ENCODE measurements around the gene GDPD2. TPM values are rescaled to one million over a fixed set of nuclear protein-coding genes. Genes with fewer than 3 reads are reported as not detected.

Gene GDPD2
- total and polyA plus RNA-seq, 2 of the 13 experiments (the other 11 are each of a cell fraction or from before 2014, with no cell fraction given), result 0.04 to 0.08 TPM

DNA sequence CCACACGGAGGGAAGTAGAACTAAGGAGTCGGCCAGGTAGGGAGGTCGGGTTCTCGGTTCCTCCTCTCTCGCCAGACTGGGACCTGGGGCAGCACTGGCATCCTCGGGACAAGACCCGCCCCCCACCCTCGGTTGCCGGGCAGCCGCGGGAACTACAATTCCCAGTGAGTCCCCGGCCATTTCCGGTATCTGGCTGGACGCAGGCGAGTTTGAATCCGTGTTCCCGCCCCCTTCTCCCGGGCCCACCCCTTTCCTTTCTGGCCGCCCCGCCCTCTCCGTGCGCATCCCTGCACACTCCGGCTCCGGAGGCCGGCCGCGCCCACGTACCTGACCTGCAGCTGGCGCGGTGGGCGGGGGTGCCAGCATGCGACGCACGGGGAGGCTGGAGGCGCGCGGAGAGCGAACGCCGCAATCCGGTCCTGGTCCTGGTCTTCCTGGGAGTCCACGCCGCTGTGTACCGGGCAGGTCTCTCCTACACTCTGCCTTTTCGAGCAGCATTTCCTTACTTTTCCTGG is 11.3 kb downstream of the GDPD2 start (continued):
- TF ChIP-seq SPEN (CRISPR knock-in tag; IDR thresholded peaks at IDR 0.05; ENCODE audit: low read depth) (no peak), ZFY (CRISPR knock-in tag; IDR thresholded peaks at IDR 0.05) (no peak), ZNF44 (CRISPR knock-in tag; IDR thresholded peaks at IDR 0.05) (no peak), ARID2 (CRISPR knock-in tag; IDR thresholded peaks at IDR 0.05; ENCODE audit: borderline replicate concordance) (no peak), MTA3 (CRISPR knock-in tag; IDR thresholded peaks at IDR 0.05) (no peak), ZNF205 (CRISPR knock-in tag; IDR thresholded peaks at IDR 0.05) (no peak), POLR2A (IDR thresholded peaks at IDR 0.05; ENCODE audit: insufficient read depth in 1 of 2, low read depth in 2 of 2, low read length in 2 of 2) (peak in 1 of 2 experiments; percentile 46; a peak in 1 of 4 replicates), JUNB (CRISPR knock-in tag; IDR thresholded peaks at IDR 0.05; ENCODE audit: borderline replicate concordance) (no peak), TBL1XR1 (IDR thresholded peaks at IDR 0.05; ENCODE audit: borderline replicate concordance, low read length, partially characterized antibody) (no peak), RBFOX2 (IDR thresholded peaks at IDR 0.05; ENCODE audit: low read depth, low read length) (peak; percentile 43), ZNF264 (CRISPR knock-in tag; IDR thresholded peaks at IDR 0.05) (no peak), IKZF1 (IDR thresholded peaks at IDR 0.05) (no peak), ATF2 (CRISPR knock-in tag; IDR thresholded peaks at IDR 0.05) (no peak), NFIB (CRISPR knock-in tag; IDR thresholded peaks at IDR 0.05; ENCODE audit: borderline replicate concordance) (no peak), HHEX (CRISPR knock-in tag; IDR thresholded peaks at IDR 0.05) (no peak), PCBP1 (IDR thresholded peaks at IDR 0.05; ENCODE audit: borderline replicate concordance, low read depth, low read length) (no peak), NR2F1 (CRISPR knock-in tag; IDR thresholded peaks at IDR 0.05) (no peak), KDM4B (CRISPR knock-in tag; IDR thresholded peaks at IDR 0.05) (no peak), ZBTB20 (CRISPR knock-in tag; IDR thresholded peaks at IDR 0.05; ENCODE audit: borderline replicate concordance, low read depth) (no peak), ZKSCAN5 (CRISPR knock-in tag; IDR thresholded peaks at IDR 0.05) (no peak), ZNF510 (CRISPR knock-in tag; IDR thresholded peaks at IDR 0.05; ENCODE audit: low read depth) (0 out of 2 replicates have a peak, but pooled peaks have one; percentile 30)
- TF ChIP-seq, protein P1, sequence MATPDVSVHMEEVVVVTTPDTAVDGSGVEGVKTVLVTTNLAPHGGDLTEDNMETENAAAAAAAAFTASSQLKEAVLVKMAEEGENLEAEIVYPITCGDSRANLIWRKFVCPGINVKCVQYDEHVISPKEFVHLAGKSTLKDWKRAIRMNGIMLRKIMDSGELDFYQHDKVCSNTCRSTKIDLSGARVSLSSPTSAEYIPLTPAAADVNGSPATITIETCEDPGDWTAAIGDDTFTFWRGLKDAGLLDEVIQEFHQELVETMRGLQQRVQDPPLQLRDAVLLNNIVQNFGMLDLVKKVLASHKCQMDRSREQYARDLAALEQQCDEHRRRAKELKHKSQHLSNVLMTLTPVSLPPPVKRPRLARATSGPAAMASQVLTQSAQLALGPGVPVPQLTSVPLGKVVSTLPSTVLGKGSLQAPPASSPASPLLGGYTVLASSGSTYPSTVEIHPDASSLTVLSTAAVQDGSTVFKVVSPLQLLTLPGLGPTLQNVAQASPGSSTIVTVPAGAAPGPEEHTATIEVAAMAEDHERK (CRISPR knock-in tag; IDR thresholded peaks at IDR 0.05; ENCODE audit: low read depth), result no peak
- TF ChIP-seq, protein P2, sequence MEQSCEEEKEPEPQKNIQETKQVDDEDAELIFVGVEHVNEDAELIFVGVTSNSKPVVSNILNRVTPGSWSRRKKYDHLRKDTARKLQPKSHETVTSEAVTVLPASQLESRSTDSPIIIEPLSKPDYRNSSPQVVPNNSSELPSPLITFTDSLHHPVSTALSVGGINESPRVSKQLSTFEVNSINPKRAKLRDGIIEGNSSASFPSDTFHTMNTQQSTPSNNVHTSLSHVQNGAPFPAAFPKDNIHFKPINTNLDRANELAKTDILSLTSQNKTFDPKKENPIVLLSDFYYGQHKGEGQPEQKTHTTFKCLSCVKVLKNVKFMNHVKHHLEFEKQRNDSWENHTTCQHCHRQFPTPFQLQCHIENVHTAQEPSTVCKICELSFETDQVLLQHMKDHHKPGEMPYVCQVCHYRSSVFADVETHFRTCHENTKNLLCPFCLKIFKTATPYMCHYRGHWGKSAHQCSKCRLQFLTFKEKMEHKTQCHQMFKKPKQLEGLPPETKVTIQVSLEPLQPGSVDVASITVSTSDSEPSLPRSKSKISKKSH (CRISPR knock-in tag; IDR thresholded peaks at IDR 0.05; ENCODE audit: borderline replicate concordance), result no peak
- TF ChIP-seq, protein P3, sequence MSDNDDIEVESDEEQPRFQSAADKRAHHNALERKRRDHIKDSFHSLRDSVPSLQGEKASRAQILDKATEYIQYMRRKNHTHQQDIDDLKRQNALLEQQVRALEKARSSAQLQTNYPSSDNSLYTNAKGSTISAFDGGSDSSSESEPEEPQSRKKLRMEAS (IDR thresholded peaks at IDR 0.05), result peak; percentile 61
- TF ChIP-seq, protein P4, sequence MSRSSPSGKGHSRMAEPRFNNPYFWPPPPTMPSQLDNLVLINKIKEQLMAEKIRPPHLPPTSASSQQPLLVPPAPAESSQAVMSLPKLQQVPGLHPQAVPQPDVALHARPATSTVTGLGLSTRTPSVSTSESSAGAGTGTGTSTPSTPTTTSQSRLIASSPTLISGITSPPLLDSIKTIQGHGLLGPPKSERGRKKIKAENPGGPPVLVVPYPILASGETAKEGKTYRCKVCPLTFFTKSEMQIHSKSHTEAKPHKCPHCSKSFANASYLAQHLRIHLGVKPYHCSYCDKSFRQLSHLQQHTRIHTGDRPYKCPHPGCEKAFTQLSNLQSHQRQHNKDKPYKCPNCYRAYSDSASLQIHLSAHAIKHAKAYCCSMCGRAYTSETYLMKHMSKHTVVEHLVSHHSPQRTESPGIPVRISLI (CRISPR knock-in tag; IDR thresholded peaks at IDR 0.05; ENCODE audit: borderline replicate concordance), result no peak

Measured in HepG2 (cell line).